Measurements from ENCODE around the gene ENTPD1.
"Not testable (repeated sequence)": the region's sequence is repeated elsewhere in the genome, so short reads cannot be mapped to it uniquely, and the experiment has no call there.

Gene ENTPD1

GRCh38 chr10:95759233-95759826 lies 3.4 kb downstream of the ENTPD1 start:
- no peak for DNase-seq

- no peak for DNase-seq
Observed at GRCh38 chr10:95761939-95762492, 6.1 kb downstream of the ENTPD1 start.

GRCh38 chr10:95767884-95768556 lies 12.1 kb downstream of the ENTPD1 start:
- no peak for DNase-seq

- DNase-seq, result no peak
Observed at GRCh38 chr10:95770084-95770720, 14.2 kb downstream of the ENTPD1 start.

GRCh38 chr10:95773454-95773853 lies 17.5 kb downstream of the ENTPD1 start:
- not testable (repeated sequence) for DNase-seq

- DNase-seq, result not testable (repeated sequence)
Observed at GRCh38 chr10:95777638-95778037, 21.7 kb downstream of the ENTPD1 start.

- DNase-seq, result no peak
Observed at GRCh38 chr10:95782318-95782717, 26.4 kb downstream of the ENTPD1 start.

GRCh38 chr10:95783741-95784140 lies 27.8 kb downstream of the ENTPD1 start:
- no peak for DNase-seq

GRCh38 chr10:95784279-95784913 lies 28.4 kb downstream of the ENTPD1 start:
- DNase-seq, result no peak

GRCh38 chr10:95785317-95785716 lies 29.4 kb downstream of the ENTPD1 start:
- DNase-seq, result no peak

- DNase-seq, result no peak
Observed at GRCh38 chr10:95785942-95786669, 30.1 kb downstream of the ENTPD1 start.

- DNase-seq, result no peak
Observed at GRCh38 chr10:95787447-95787846, 31.5 kb downstream of the ENTPD1 start.

GRCh38 chr10:95788830-95789229 lies 32.9 kb downstream of the ENTPD1 start:
- DNase-seq, result no peak

- DNase-seq, result no peak
Observed at GRCh38 chr10:95789902-95790301, 33.9 kb downstream of the ENTPD1 start.

GRCh38 chr10:95790982-95791381 lies 35.0 kb downstream of the ENTPD1 start:
- DNase-seq, result no peak

- no peak for DNase-seq
Observed at GRCh38 chr10:95791425-95791979, 35.5 kb downstream of the ENTPD1 start.

- no peak for DNase-seq
Observed at GRCh38 chr10:95792211-95792780, 36.3 kb downstream of the ENTPD1 start.

GRCh38 chr10:95792874-95793285 lies 36.9 kb downstream of the ENTPD1 start:
- no peak for DNase-seq

GRCh38 chr10:95793401-95794045 lies 37.6 kb downstream of the ENTPD1 start:
- DNase-seq, result no peak

- no peak for DNase-seq
Observed at GRCh38 chr10:95794195-95794594, 38.2 kb downstream of the ENTPD1 start.

GRCh38 chr10:95795602-95796001 lies 39.6 kb downstream of the ENTPD1 start:
- no peak for DNase-seq

- DNase-seq, result no peak
Observed at GRCh38 chr10:95796504-95796903, 40.5 kb downstream of the ENTPD1 start.
